LoVo (cell line): ENCODE measurements around the gene SLC36A1.

Experiments used
- DNase-seq: peaks from one replicate; pipeline ENCODE4 v3.0.0-alpha.2; 2016; ENCODE audit warnings: low spot score

The SLC36A1 gene

DNA sequence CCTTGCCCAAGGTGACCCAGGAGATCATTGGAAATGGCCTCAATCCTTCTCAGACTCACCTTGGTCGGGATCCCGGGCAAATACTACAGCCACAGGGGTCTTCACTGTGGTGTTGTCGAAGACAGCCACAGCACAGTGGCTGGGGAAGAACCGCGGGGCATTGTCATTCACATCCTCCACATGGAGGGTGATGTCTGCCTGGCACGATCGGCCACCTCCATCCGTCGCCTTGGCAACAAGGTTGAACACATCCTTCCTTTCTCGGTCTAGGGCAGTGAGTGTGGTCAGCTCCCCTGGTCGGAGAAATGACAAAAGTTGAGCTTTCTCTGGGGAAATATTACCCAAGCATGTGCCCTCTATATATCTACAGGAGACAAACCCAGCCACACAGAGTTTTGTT, 86.9 kb downstream of the SLC36A1 start:
- no peak for DNase-seq

DNA sequence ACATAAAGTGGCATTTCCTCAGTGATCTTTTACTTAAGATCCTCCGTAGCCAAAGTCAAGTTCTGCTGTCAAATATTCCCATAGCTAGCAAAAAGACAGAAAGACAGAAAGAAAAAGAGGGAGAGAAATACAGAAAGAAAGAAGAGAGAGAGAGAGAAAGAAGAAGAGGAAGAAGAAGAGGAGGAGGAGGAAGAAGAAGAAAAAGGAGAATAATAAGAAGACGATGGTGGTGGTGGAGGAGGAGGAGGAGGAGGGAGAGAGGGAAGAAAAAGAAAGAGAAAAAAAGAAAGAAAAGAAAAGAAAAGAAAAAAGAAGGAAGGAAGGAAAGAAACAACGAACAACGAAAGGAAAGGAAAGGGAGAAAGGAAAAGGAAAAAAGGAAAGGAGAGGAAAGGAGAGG, 89.6 kb downstream of the SLC36A1 start:
- no peak for DNase-seq

DNA sequence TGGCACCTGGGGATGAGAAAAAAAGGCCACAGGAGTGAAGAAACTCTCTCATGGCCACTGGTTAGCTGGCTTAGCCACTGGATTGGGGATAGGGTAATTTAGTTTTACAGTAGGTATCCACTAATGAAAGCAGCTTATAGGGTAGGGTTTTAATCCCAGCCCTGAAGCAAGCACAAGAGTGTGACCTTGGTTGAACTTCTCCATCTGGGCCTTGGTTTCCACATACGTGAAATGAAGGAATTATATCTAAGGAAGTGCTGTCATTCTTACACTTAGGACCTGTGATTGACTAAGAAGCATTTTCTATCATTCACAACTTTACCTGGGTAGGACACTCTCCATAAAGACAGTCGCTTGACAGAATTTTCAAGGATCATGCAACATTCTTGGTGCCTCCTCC, 94.2 kb downstream of the SLC36A1 start:
- no peak for DNase-seq
